CD14-positive monocyte (primary cell): ENCODE data around the gene HBD. TPM values are rescaled to one million over a fixed set of nuclear protein-coding genes. Genes with fewer than 3 reads are reported as not detected.

Experiments used
- DNase-seq, 3 donors: peaks; one replicate each; pipeline ENCODE4 v3.0.0-alpha.2; 2011 to 2022
- H2AFZ ChIP-seq: 2 replicates; pipeline ENCODE4 v1.6.0; 2012; ENCODE audit warnings: mild to moderate bottlenecking, low read depth, low read length, inconsistent platforms; ENCODE audit not compliant: insufficient read depth, poor library complexity, severe bottlenecking
- H3K27ac ChIP-seq, 2 donors: 1 replicate in 1 of 2; 2 replicates in 1 of 2; pipeline ENCODE4 v1.5.1; 2012 to 2013; ENCODE audit warnings: low read length in 2 of 2, control low read depth in 1 of 2, inconsistent platforms in 1 of 2, low read depth in 1 of 2, mild to moderate bottlenecking in 1 of 2
- H3K27me3 ChIP-seq, 2 donors: one replicate each; pipeline versions ENCODE4 v1.6.0 to v1.6.1; 2011 to 2013; ENCODE audit warnings: low read length in 2 of 2; ENCODE audit not compliant: control insufficient read depth in 2 of 2, insufficient read depth in 2 of 2
- H3K36me3 ChIP-seq, 2 donors: replicated peaks in 1 of 2; 1 replicate in 1 of 2; 2 replicates in 1 of 2; pipeline versions ENCODE4 v1.5.1 to v1.6.1; 2012 to 2013; ENCODE audit warnings: low read length in 2 of 2, control low read depth in 1 of 2, inconsistent platforms in 1 of 2, mild to moderate bottlenecking in 1 of 2; ENCODE audit not compliant: insufficient read depth in 2 of 2, control insufficient read depth in 1 of 2
- H3K4me1 ChIP-seq, 2 donors: 1 replicate in 1 of 2; 2 replicates in 1 of 2; pipeline versions ENCODE4 v1.5.1 to v1.6.1; 2012 to 2013; ENCODE audit warnings: low read length in 2 of 2, control low read depth in 1 of 2, inconsistent platforms in 1 of 2, mild to moderate bottlenecking in 1 of 2, moderate library complexity in 1 of 2; ENCODE audit not compliant: insufficient read depth in 2 of 2, control insufficient read depth in 1 of 2
- H3K4me2 ChIP-seq: replicated peaks from 2 replicates; pipeline ENCODE3; 2012; ENCODE audit warnings: low read length, moderate library complexity, mild to moderate bottlenecking; ENCODE audit not compliant: poor library complexity, severe bottlenecking; ENCODE audit errors: extremely low read depth
- H3K4me3 ChIP-seq, 3 experiments: fragments of 200-600 bp in 1 of 3; sonication (generic) in 1 of 3; replicated peaks in 1 of 3; 1 replicate in 2 of 3; 2 replicates in 1 of 3; pipeline ENCODE4 v1.5.1; 2011 to 2013; ENCODE audit warnings: low read length in 3 of 3, mild to moderate bottlenecking in 3 of 3, control low read depth in 2 of 3, low read depth in 2 of 3, inconsistent platforms in 1 of 3, moderate library complexity in 1 of 3
- H3K79me2 ChIP-seq: 2 replicates; pipeline ENCODE4 v1.6.0; 2012; ENCODE audit warnings: mild to moderate bottlenecking, control low read depth, inconsistent platforms, low read length, moderate library complexity; ENCODE audit not compliant: insufficient read depth
- H3K9ac ChIP-seq: 2 replicates; pipeline ENCODE4 v1.6.0; 2017; ENCODE audit warnings: low read length, mild to moderate bottlenecking; ENCODE audit not compliant: insufficient read depth, poor library complexity, severe bottlenecking
- H3K9me3 ChIP-seq, 2 donors: replicated peaks in 1 of 2; 1 replicate in 1 of 2; 2 replicates in 1 of 2; pipeline versions ENCODE4 v1.5.1 to v1.6.1; 2012 to 2013; ENCODE audit warnings: low read length in 2 of 2, control low read depth in 1 of 2; ENCODE audit not compliant: control insufficient read depth in 1 of 2, insufficient read depth in 1 of 2
- H4K20me1 ChIP-seq: 2 replicates; pipeline ENCODE4 v1.6.0; 2012; ENCODE audit warnings: mild to moderate bottlenecking, low read length, control low read depth, moderate library complexity; ENCODE audit not compliant: insufficient read depth
- H3K27ac Mint-ChIP-seq, 7 donors: one replicate each; pipeline ENCODE4 v1.8.0; 2020; ENCODE audit warnings: mild to moderate bottlenecking in 7 of 7, mixed read lengths in 7 of 7, moderate library complexity in 6 of 7, inconsistent platforms in 2 of 7
- H3K27me3 Mint-ChIP-seq, 3 donors: one replicate each; pipeline ENCODE4 v1.8.0; 2021 to 2022; ENCODE audit warnings: low read depth in 3 of 3, mild to moderate bottlenecking in 3 of 3, mixed read lengths in 3 of 3, moderate library complexity in 3 of 3, inconsistent platforms in 1 of 3
- H3K36me3 Mint-ChIP-seq, 2 donors: one replicate each; pipeline ENCODE4 v1.8.0; 2020; ENCODE audit warnings: mixed read lengths in 2 of 2, inconsistent platforms in 1 of 2, mild to moderate bottlenecking in 1 of 2
- H3K4me1 Mint-ChIP-seq: one replicate; pipeline ENCODE4 v1.8.0; 2020; ENCODE audit warnings: mild to moderate bottlenecking, mixed read lengths
- H3K4me3 Mint-ChIP-seq, 2 donors: one replicate each; pipeline ENCODE4 v1.8.0; 2020; ENCODE audit warnings: mild to moderate bottlenecking in 2 of 2, mixed read lengths in 2 of 2, moderate library complexity in 1 of 2
- H3K9me3 Mint-ChIP-seq, 7 donors: one replicate each; pipeline ENCODE4 v1.8.0; 2020 to 2022; ENCODE audit warnings: mixed read lengths in 7 of 7, mild to moderate bottlenecking in 6 of 7, moderate library complexity in 6 of 7, inconsistent platforms in 2 of 7
- CTCF ChIP-seq: fragments of 200-600 bp; IDR thresholded peaks from one replicate; pipeline ENCODE4 v1.8.0; 2022; ENCODE audit warnings: antibody characterized with exemption, mild to moderate bottlenecking
- WGBS: methylation state at CpG from one replicate; pipeline ENCODE4 v1.1.5; 2013; ENCODE audit warnings: missing lambda C conversion rate; ENCODE audit not compliant: insufficient coverage; 5-methylcytosine and 5-hydroxymethylcytosine counted together
- intact Hi-C, 2 donors: fragments of 100-400 bp; cut with micrococcal nuclease; formaldehyde crosslinking; loops; one replicate each; pipeline versions ENCODE4 v1.15.0 to v1.15.1; 2023
- polyA plus RNA-seq, 3 donors: library from polyadenylated mRNA; depleted of rRNA in 1 of 3; unstranded in 2 of 3; stranded (reverse) in 1 of 3; fragments of 300-500 nt in 2 of 3; fragments of >200 nt in 1 of 3; fragmentation: Illumina TruSeq in 2 of 3; gene quantifications; 1 replicate in 2 of 3; 2 replicates in 1 of 3; pipeline ENCODE4 v1.2.3, GENCODE V29; 2012 to 2021

Gene HBD
- polyA plus RNA-seq, 3 donors, result not detected

- intact Hi-C loops, result no loop called here
- H3K36me3 Mint-ChIP-seq, result no peaks in the 10 kb centered on the region
- H3K4me3 ChIP-seq, result no peak overlapping the region
- no peak for DNase-seq
- H3K4me1 ChIP-seq, result no peaks in the 10 kb centered on the region
- H3K27ac ChIP-seq, result no peak overlapping the region
- H3K9ac ChIP-seq, result no peak overlapping the region
- H3K27me3 Mint-ChIP-seq, result peaks cover 0 to 2% (median 1%) of the 10 kb centered on the region in 3 donors
- no peaks in the 10 kb centered on the region for H3K9me3 Mint-ChIP-seq
- H3K27ac Mint-ChIP-seq, result no peak overlapping the region
- 0% methylated on average over 1 of the region's 2 CpGs for WGBS
- no peaks in the 10 kb centered on the region for H3K79me2 ChIP-seq
- H3K4me1 Mint-ChIP-seq, result peaks cover 7% of the 10 kb centered on the region
- no peaks in the 10 kb centered on the region for H3K36me3 ChIP-seq
- no peaks in the 10 kb centered on the region for H4K20me1 ChIP-seq
- TF ChIP-seq CTCF, result no peak
- H3K4me2 ChIP-seq, result no peak overlapping the region
- no peaks in the 10 kb centered on the region for H3K9me3 ChIP-seq
- H3K27me3 ChIP-seq, result no peaks in the 10 kb centered on the region
- no peak overlapping the region for H2AFZ ChIP-seq
- no peak overlapping the region for H3K4me3 Mint-ChIP-seq
Measured at GRCh38 chr11:5238486-5238885, 4.2 kb upstream of the HBD start.

GRCh38 chr11:5237420-5237819 lies 3.1 kb upstream of the HBD start:
- H3K27me3 ChIP-seq, result no peaks in the 10 kb centered on the region
- H3K4me3 ChIP-seq, result no peak overlapping the region
- H3K4me1 Mint-ChIP-seq, result peaks cover 7% of the 10 kb centered on the region
- intact Hi-C loops, result no loop called here
- no peaks in the 10 kb centered on the region for H3K4me1 ChIP-seq
- no peak overlapping the region for H3K27ac Mint-ChIP-seq
- H3K36me3 Mint-ChIP-seq, result no peaks in the 10 kb centered on the region
- no peak overlapping the region for H3K27ac ChIP-seq
- no peak overlapping the region for H3K4me2 ChIP-seq
- DNase-seq, result no peak
- peaks cover 0 to 2% (median 1%) of the 10 kb centered on the region in 3 donors for H3K27me3 Mint-ChIP-seq
- WGBS, result 90% methylated on average over 2 of the region's 2 CpGs
- no peaks in the 10 kb centered on the region for H3K36me3 ChIP-seq
- TF ChIP-seq CTCF, result no peak
- no peaks in the 10 kb centered on the region for H3K79me2 ChIP-seq
- H3K9me3 Mint-ChIP-seq, result no peaks in the 10 kb centered on the region
- H3K4me3 Mint-ChIP-seq, result no peak overlapping the region
- no peaks in the 10 kb centered on the region for H3K9me3 ChIP-seq
- H2AFZ ChIP-seq, result no peak overlapping the region
- no peaks in the 10 kb centered on the region for H4K20me1 ChIP-seq
- no peak overlapping the region for H3K9ac ChIP-seq
